Measurements from ENCODE around the gene CLDN15. TPM values are rescaled to one million over a fixed set of nuclear protein-coding genes. Genes with fewer than 3 reads are reported as not detected.

Gene CLDN15
- total and polyA plus RNA-seq, 5 donors from 2014 or later, result 0.64 to 22.7 (median 0.88) TPM

GRCh38 chr7:101226721-101227120 is 10.9 kb downstream of the CLDN15 start:
- DNase-seq, result no peak
- Mint-ChIP-seq H3K4me1 (peaks cover 0 to 14% (median 6%) of the 10 kb centered on the region in 4 donors), H3K9me3 (no peaks in the 10 kb centered on the region), H3K27me3 (no peaks in the 10 kb centered on the region), H3K36me3 (peaks cover 10% of the 10 kb centered on the region), H3K4me3 (no peak overlapping the region), H3K27ac (no peak overlapping the region)
- peaks cover 32% of the 10 kb centered on the region for H3K36me3 ChIP-seq (ENCODE audit: control insufficient read depth, insufficient read depth, low read length)
- no peak overlapping the region for H3K27ac ChIP-seq (ENCODE audit: insufficient read depth, low read length, poor library complexity, severe bottlenecking)
- no peaks in the 10 kb centered on the region for H3K4me1 ChIP-seq (ENCODE audit: control insufficient read depth, insufficient read depth, low read length, poor library complexity, severe bottlenecking)
- ATAC-seq (ENCODE audit: low read depth in 2 of 2), result no peak
- H3K9me3 ChIP-seq (ENCODE audit: control insufficient read depth in 2 of 2, low read length in 2 of 2), result no peaks in the 10 kb centered on the region
- H3K4me3 ChIP-seq (ENCODE audit: low read depth, low read length), result no peak overlapping the region
- no peaks in the 10 kb centered on the region for H3K27me3 ChIP-seq (ENCODE audit: control insufficient read depth, insufficient read depth, low read length)

- H3K36me3 ChIP-seq (ENCODE audit: control insufficient read depth, insufficient read depth, low read length), result peaks cover 29% of the 10 kb centered on the region
- Mint-ChIP-seq H3K9me3 (no peaks in the 10 kb centered on the region), H3K36me3 (peaks cover 8% of the 10 kb centered on the region), H3K4me1 (peaks cover 0 to 20% (median 6%) of the 10 kb centered on the region in 4 donors), H3K27me3 (no peaks in the 10 kb centered on the region), H3K4me3 (no peak overlapping the region), H3K27ac (no peak overlapping the region)
- no peak overlapping the region for H3K4me3 ChIP-seq (ENCODE audit: low read depth, low read length)
- no peaks in the 10 kb centered on the region for H3K4me1 ChIP-seq (ENCODE audit: control insufficient read depth, insufficient read depth, low read length, poor library complexity, severe bottlenecking)
- H3K9me3 ChIP-seq (ENCODE audit: control insufficient read depth in 2 of 2, low read length in 2 of 2), result no peaks in the 10 kb centered on the region
- DNase-seq (no peak), ATAC-seq (ENCODE audit: low read depth in 2 of 2) (no peak)
- H3K27ac ChIP-seq (ENCODE audit: insufficient read depth, low read length, poor library complexity, severe bottlenecking), result no peak overlapping the region
- no peaks in the 10 kb centered on the region for H3K27me3 ChIP-seq (ENCODE audit: control insufficient read depth, insufficient read depth, low read length)
These were observed 12.0 kb downstream of the CLDN15 start for GRCh38 chr7:101225650-101226049.

GRCh38 chr7:101223528-101223927 is 14.1 kb downstream of the CLDN15 start:
- Histone ChIP-seq H3K27ac (ENCODE audit: insufficient read depth, low read length, poor library complexity, severe bottlenecking) (no peak overlapping the region), H3K4me1 (ENCODE audit: control insufficient read depth, insufficient read depth, low read length, poor library complexity, severe bottlenecking) (peaks cover 16% of the 10 kb centered on the region), H3K4me3 (ENCODE audit: low read depth, low read length) (no peak overlapping the region), H3K9me3 (ENCODE audit: control insufficient read depth in 2 of 2, low read length in 2 of 2) (no peaks in the 10 kb centered on the region), H3K27me3 (ENCODE audit: control insufficient read depth, insufficient read depth, low read length) (no peaks in the 10 kb centered on the region), H3K36me3 (ENCODE audit: control insufficient read depth, insufficient read depth, low read length) (peaks cover 29% of the 10 kb centered on the region)
- Mint-ChIP-seq H3K27me3 (no peaks in the 10 kb centered on the region), H3K9me3 (no peaks in the 10 kb centered on the region), H3K4me1 (peaks cover 0 to 37% (median 16%) of the 10 kb centered on the region in 4 donors), H3K27ac (peak overlapping the region in 1 of 3 donors; percentile 74), H3K4me3 (peak overlapping the region in 1 of 4 donors; percentile 35), H3K36me3 (peaks cover 3% of the 10 kb centered on the region)
- DNase-seq (no peak), ATAC-seq (ENCODE audit: low read depth in 2 of 2) (no peak)

GRCh38 chr7:101222275-101222830 is 15.2 kb downstream of the CLDN15 start:
- Mint-ChIP-seq H3K27me3 (no peaks in the 10 kb centered on the region), H3K4me1 (peaks cover 5 to 45% (median 20%) of the 10 kb centered on the region in 4 donors), H3K9me3 (no peaks in the 10 kb centered on the region), H3K27ac (no peak overlapping the region), H3K36me3 (peaks cover 3% of the 10 kb centered on the region), H3K4me3 (peak overlapping the region in 1 of 4 donors; percentile 61)
- no peak for DNase-seq
- no peak for ATAC-seq (ENCODE audit: low read depth in 2 of 2)
- no peaks in the 10 kb centered on the region for H3K9me3 ChIP-seq (ENCODE audit: control insufficient read depth in 2 of 2, low read length in 2 of 2)
- H3K4me3 ChIP-seq (ENCODE audit: low read depth, low read length), result no peak overlapping the region
- peaks cover 27% of the 10 kb centered on the region for H3K36me3 ChIP-seq (ENCODE audit: control insufficient read depth, insufficient read depth, low read length)
- H3K27me3 ChIP-seq (ENCODE audit: control insufficient read depth, insufficient read depth, low read length), result no peaks in the 10 kb centered on the region
- peaks cover 24% of the 10 kb centered on the region for H3K4me1 ChIP-seq (ENCODE audit: control insufficient read depth, insufficient read depth, low read length, poor library complexity, severe bottlenecking)
- H3K27ac ChIP-seq (ENCODE audit: insufficient read depth, low read length, poor library complexity, severe bottlenecking), result no peak overlapping the region

GRCh38 chr7:101220295-101220694 is 17.3 kb downstream of the CLDN15 start:
- DNase-seq (no peak), ATAC-seq (ENCODE audit: low read depth in 2 of 2) (no peak)
- Mint-ChIP-seq H3K27me3 (no peaks in the 10 kb centered on the region), H3K27ac (no peak overlapping the region), H3K4me3 (peak overlapping the region; percentile 10 to 78 (median 60)), H3K36me3 (no peaks in the 10 kb centered on the region), H3K4me1 (peaks cover 5 to 55% (median 23%) of the 10 kb centered on the region in 4 donors), H3K9me3 (no peaks in the 10 kb centered on the region)
- no peak overlapping the region for H3K27ac ChIP-seq (ENCODE audit: insufficient read depth, low read length, poor library complexity, severe bottlenecking)
- H3K27me3 ChIP-seq (ENCODE audit: control insufficient read depth, insufficient read depth, low read length), result no peaks in the 10 kb centered on the region
- peaks cover 25% of the 10 kb centered on the region for H3K36me3 ChIP-seq (ENCODE audit: control insufficient read depth, insufficient read depth, low read length)
- no peaks in the 10 kb centered on the region for H3K9me3 ChIP-seq (ENCODE audit: control insufficient read depth in 2 of 2, low read length in 2 of 2)
- peaks cover 38% of the 10 kb centered on the region for H3K4me1 ChIP-seq (ENCODE audit: control insufficient read depth, insufficient read depth, low read length, poor library complexity, severe bottlenecking)
- no peak overlapping the region for H3K4me3 ChIP-seq (ENCODE audit: low read depth, low read length)

GRCh38 chr7:101218236-101219125 is 19.1 kb downstream of the CLDN15 start:
- Histone ChIP-seq H3K36me3 (ENCODE audit: control insufficient read depth, insufficient read depth, low read length) (peaks cover 15% of the 10 kb centered on the region), H3K27me3 (ENCODE audit: control insufficient read depth, insufficient read depth, low read length) (no peaks in the 10 kb centered on the region), H3K4me3 (ENCODE audit: low read depth, low read length) (peak overlapping the region; percentile 93), H3K4me1 (ENCODE audit: control insufficient read depth, insufficient read depth, low read length, poor library complexity, severe bottlenecking) (peaks cover 38% of the 10 kb centered on the region), H3K27ac (ENCODE audit: insufficient read depth, low read length, poor library complexity, severe bottlenecking) (peak overlapping the region; percentile 82), H3K9me3 (ENCODE audit: control insufficient read depth in 2 of 2, low read length in 2 of 2) (no peaks in the 10 kb centered on the region)
- H3K9me3 Mint-ChIP-seq, result no peaks in the 10 kb centered on the region
- peaks cover 5 to 53% (median 21%) of the 10 kb centered on the region in 4 donors for H3K4me1 Mint-ChIP-seq
- H3K36me3 Mint-ChIP-seq, result peaks cover 5% of the 10 kb centered on the region
- ATAC-seq (ENCODE audit: low read depth in 2 of 2), result no peak
- peak overlapping the region; percentile 79 to 99 (median 98) for H3K27ac Mint-ChIP-seq
- H3K27me3 Mint-ChIP-seq, result no peaks in the 10 kb centered on the region
- peak overlapping the region; percentile 93 to 97 (median 96) for H3K4me3 Mint-ChIP-seq
- no peak for DNase-seq

- Mint-ChIP-seq H3K36me3 (peaks cover 5% of the 10 kb centered on the region), H3K4me3 (peak within 1 kb of the TSS; percentile 93 to 97 (median 96)), H3K9me3 (no peaks in the 10 kb centered on the region), H3K27me3 (no peaks in the 10 kb centered on the region), H3K4me1 (peaks cover 5 to 53% (median 21%) of the 10 kb centered on the region in 4 donors), H3K27ac (peak within 1 kb of the TSS; percentile 79 to 99 (median 98))
- peak; percentile 93 to 98 (median 96) for DNase-seq
- H3K36me3 ChIP-seq (ENCODE audit: control insufficient read depth, insufficient read depth, low read length), result peaks cover 13% of the 10 kb centered on the region
- H3K4me1 ChIP-seq (ENCODE audit: control insufficient read depth, insufficient read depth, low read length, poor library complexity, severe bottlenecking), result peaks cover 38% of the 10 kb centered on the region
- ATAC-seq (ENCODE audit: low read depth in 2 of 2), result peak; percentile 67 to 76
- H3K9me3 ChIP-seq (ENCODE audit: control insufficient read depth in 2 of 2, low read length in 2 of 2), result no peaks in the 10 kb centered on the region
- peak within 1 kb of the TSS; percentile 82 for H3K27ac ChIP-seq (ENCODE audit: insufficient read depth, low read length, poor library complexity, severe bottlenecking)
- peak within 1 kb of the TSS; percentile 93 for H3K4me3 ChIP-seq (ENCODE audit: low read depth, low read length)
- H3K27me3 ChIP-seq (ENCODE audit: control insufficient read depth, insufficient read depth, low read length), result no peaks in the 10 kb centered on the region
These were observed 20.0 kb downstream of the CLDN15 start, which contains the start of the genes PLOD3 and ZNHIT1 for GRCh38 chr7:101217388-101218235. Gene PLOD3, minus strand, starts transcription at chr7:101217581. Its CDS starts 307 bp downstream, at chr7:101217274. Gene ZNHIT1, plus strand, starts transcription at chr7:101218165. Its CDS starts 31 bp downstream, at chr7:101218196.
